SU-DHL-6 (cell line): ENCODE measurements around the gene ADCY3.

Experiments used
- H2AFZ ChIP-seq: fragments of 200-600 bp; sonication (generic); 2 replicates; pipeline ENCODE4 v1.6.1; 2014; ENCODE audit warnings: low read depth, mild to moderate bottlenecking, moderate library complexity, mixed read lengths, antibody characterized with exemption, low read length; ENCODE audit not compliant: severe bottlenecking
- H3F3A ChIP-seq: fragments of 200-600 bp; shearing (Covaris generic); 2 replicates; pipeline ENCODE4 v1.6.0; 2016; ENCODE audit warnings: antibody characterized with exemption, mild to moderate bottlenecking; ENCODE audit not compliant: insufficient read depth
- H3K27ac ChIP-seq: fragments of 200-600 bp; sonication (generic); 2 replicates; pipeline ENCODE4 v1.5.1; 2016; ENCODE audit warnings: low read depth, mild to moderate bottlenecking, low read length, moderate library complexity, mixed read lengths
- H3K27me3 ChIP-seq: fragments of 200-600 bp; sonication (generic), shearing (Covaris generic); 2 replicates; pipeline ENCODE4 v1.6.0; 2014; ENCODE audit warnings: mild to moderate bottlenecking, low read length
- H3K36me3 ChIP-seq: fragments of 200-600 bp; sonication (generic); 2 replicates; pipeline ENCODE4 v1.6.1; 2014; ENCODE audit warnings: mild to moderate bottlenecking, low read length, mixed read lengths
- H3K4me2 ChIP-seq: fragments of 300-600, 200-600 bp; shearing (Covaris generic), sonication (generic); 2 replicates; pipeline ENCODE4 v1.6.0; 2014; ENCODE audit warnings: low read length, low read depth, mild to moderate bottlenecking; ENCODE audit not compliant: poor library complexity, severe bottlenecking
- H3K4me3 ChIP-seq: fragments of 200-600 bp; sonication (generic); 2 replicates; pipeline ENCODE4 v1.5.1; 2014; ENCODE audit warnings: antibody characterized with exemption, low read length, mild to moderate bottlenecking, mixed read lengths; ENCODE audit not compliant: insufficient read depth, poor library complexity, severe bottlenecking
- H3K79me2 ChIP-seq: fragments of 200-600 bp; sonication (generic); 2 replicates; pipeline ENCODE4 v1.6.1; 2014; ENCODE audit warnings: mild to moderate bottlenecking, low read length, moderate library complexity; ENCODE audit not compliant: insufficient read depth
- H3K9ac ChIP-seq: fragments of 200-600 bp; sonication (generic); 2 replicates; pipeline ENCODE4 v1.7.0; 2014; ENCODE audit warnings: mild to moderate bottlenecking, low read length
- H3K9me2 ChIP-seq: fragments of 200-600 bp; sonication (generic); replicated peaks from 2 replicates; pipeline ENCODE4 v1.6.1; 2014; ENCODE audit warnings: low read length; ENCODE audit not compliant: insufficient read depth
- H3K9me3 ChIP-seq: fragments of 200-600 bp; sonication (generic); 2 replicates; pipeline ENCODE4 v1.6.1; 2014; ENCODE audit warnings: low read length, mixed read lengths; ENCODE audit not compliant: insufficient read depth
- H4K20me1 ChIP-seq: fragments of 200-600 bp; sonication (generic); 2 replicates; pipeline ENCODE4 v1.6.1; 2014; ENCODE audit warnings: low read depth, mild to moderate bottlenecking, antibody characterized with exemption, low read length, moderate library complexity, mixed read lengths
- EZH2phosphoT487 ChIP-seq: fragments of 200-600 bp; sonication (generic), shearing (Covaris generic); conservative IDR thresholded peaks from 2 replicates; pipeline ENCODE4 v1.6.1; 2018; ENCODE audit warnings: mild to moderate bottlenecking, antibody characterized with exemption, low read length, moderate library complexity, mixed read lengths
- TF ChIP-seq, protein P1 (sequence below): fragments of 200-600 bp; sonication (generic); IDR thresholded peaks from one replicate; pipeline ENCODE4 v1.5.1; 2017; ENCODE audit warnings: antibody characterized with exemption, mild to moderate bottlenecking, low read length, moderate library complexity; ENCODE audit not compliant: insufficient read depth, poor library complexity, severe bottlenecking

ADCY3 gene

DNA sequence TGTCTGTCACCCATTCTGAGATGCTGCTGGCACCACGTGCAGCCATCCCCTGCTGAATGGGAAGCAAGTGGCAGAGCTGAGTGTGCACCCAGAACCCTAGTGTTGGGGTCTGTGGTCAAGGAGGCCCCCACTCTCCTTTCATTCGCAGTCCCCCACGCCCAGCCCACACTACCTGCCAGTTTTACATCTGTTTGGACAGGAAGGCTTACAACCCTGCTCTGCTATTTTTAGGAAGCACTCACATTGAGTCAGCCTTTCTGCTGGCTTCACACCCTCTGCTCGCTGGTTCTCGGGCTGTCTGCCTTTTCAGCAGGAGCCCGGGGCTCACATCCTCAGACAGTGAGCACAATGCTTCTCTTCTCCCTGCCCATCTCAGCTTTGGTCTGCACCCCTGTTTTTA lies 10.7 kb upstream of the ADCY3 start:
- no peak for TF ChIP-seq EZH2phosphoT487
- TF ChIP-seq, protein P1, sequence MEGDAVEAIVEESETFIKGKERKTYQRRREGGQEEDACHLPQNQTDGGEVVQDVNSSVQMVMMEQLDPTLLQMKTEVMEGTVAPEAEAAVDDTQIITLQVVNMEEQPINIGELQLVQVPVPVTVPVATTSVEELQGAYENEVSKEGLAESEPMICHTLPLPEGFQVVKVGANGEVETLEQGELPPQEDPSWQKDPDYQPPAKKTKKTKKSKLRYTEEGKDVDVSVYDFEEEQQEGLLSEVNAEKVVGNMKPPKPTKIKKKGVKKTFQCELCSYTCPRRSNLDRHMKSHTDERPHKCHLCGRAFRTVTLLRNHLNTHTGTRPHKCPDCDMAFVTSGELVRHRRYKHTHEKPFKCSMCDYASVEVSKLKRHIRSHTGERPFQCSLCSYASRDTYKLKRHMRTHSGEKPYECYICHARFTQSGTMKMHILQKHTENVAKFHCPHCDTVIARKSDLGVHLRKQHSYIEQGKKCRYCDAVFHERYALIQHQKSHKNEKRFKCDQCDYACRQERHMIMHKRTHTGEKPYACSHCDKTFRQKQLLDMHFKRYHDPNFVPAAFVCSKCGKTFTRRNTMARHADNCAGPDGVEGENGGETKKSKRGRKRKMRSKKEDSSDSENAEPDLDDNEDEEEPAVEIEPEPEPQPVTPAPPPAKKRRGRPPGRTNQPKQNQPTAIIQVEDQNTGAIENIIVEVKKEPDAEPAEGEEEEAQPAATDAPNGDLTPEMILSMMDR = no peak
- Histone ChIP-seq H3K4me2 (no peak overlapping the region), H3K36me3 (no peaks in the 10 kb centered on the region), H3K27ac (no peak overlapping the region), H3K27me3 (no peaks in the 10 kb centered on the region), H3K9me3 (no peaks in the 10 kb centered on the region), H4K20me1 (no peaks in the 10 kb centered on the region), H3F3A (no peaks in the 10 kb centered on the region), H3K79me2 (no peaks in the 10 kb centered on the region), H3K4me3 (no peak overlapping the region), H2AFZ (no peak overlapping the region), H3K9ac (no peak overlapping the region), H3K9me2 (no peaks in the 10 kb centered on the region)

DNA sequence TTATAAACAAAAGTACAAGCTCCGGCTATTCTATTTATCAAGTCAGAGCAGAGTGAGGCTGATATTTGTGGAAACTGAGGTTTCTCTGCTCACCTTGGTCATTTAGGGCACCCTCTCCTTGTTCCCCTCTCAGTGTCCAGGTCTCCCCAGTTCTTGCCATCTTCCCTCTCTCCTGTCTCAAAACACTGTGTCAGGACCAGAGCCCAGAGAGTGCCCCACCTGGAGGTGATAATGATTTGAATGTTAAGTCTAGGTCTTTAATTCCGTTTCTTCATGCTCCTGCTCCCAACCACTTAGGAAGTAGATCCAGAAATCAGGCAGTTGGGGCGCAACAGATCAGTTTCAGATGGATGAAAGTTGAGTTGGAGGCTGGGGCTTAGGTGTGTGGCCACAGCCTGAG lies 9.2 kb upstream of the ADCY3 start:
- Histone ChIP-seq H3K4me2 (no peak overlapping the region), H3K9me2 (no peaks in the 10 kb centered on the region), H3K27ac (no peak overlapping the region), H2AFZ (no peak overlapping the region), H3K36me3 (no peaks in the 10 kb centered on the region), H3K4me3 (no peak overlapping the region), H3K27me3 (no peaks in the 10 kb centered on the region), H3F3A (no peaks in the 10 kb centered on the region), H3K79me2 (no peaks in the 10 kb centered on the region), H4K20me1 (no peaks in the 10 kb centered on the region), H3K9ac (no peak overlapping the region), H3K9me3 (no peaks in the 10 kb centered on the region)
- TF ChIP-seq, protein P1 = no peak
- TF ChIP-seq EZH2phosphoT487 = no peak

DNA sequence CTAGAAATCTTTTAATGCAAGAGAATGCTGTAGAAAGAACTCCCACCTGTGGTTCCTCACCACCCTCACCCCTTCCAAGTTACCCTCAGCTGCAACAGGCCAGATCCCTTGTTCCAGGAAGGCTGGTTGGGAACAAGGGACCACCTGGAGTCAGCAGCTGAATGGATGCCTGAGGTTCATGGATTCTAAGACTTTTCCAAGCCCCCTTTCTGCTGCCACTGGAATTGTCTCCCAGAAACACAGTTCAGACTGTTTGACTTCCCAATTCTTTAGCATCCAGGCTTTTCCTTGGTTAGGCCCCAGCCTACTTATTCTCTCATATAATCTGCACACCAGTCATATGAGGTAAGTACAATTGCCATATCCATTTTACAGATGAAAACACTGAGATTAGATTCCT lies 8.0 kb upstream of the ADCY3 start:
- H3K79me2 ChIP-seq = no peaks in the 10 kb centered on the region
- TF ChIP-seq EZH2phosphoT487 = no peak
- TF ChIP-seq, protein P1 = no peak
- no peak overlapping the region for H3K4me2 ChIP-seq
- H3F3A ChIP-seq = no peaks in the 10 kb centered on the region
- H3K9ac ChIP-seq = no peak overlapping the region
- H4K20me1 ChIP-seq = no peaks in the 10 kb centered on the region
- H2AFZ ChIP-seq = no peak overlapping the region
- H3K36me3 ChIP-seq = no peaks in the 10 kb centered on the region
- H3K9me3 ChIP-seq = no peaks in the 10 kb centered on the region
- H3K27ac ChIP-seq = no peak overlapping the region
- no peak overlapping the region for H3K4me3 ChIP-seq
- no peaks in the 10 kb centered on the region for H3K9me2 ChIP-seq
- no peaks in the 10 kb centered on the region for H3K27me3 ChIP-seq
